GM12865 (cell line): ENCODE results near the gene ZNF83.
"Not testable (repeated sequence)": the region's sequence is repeated elsewhere in the genome, so short reads cannot be mapped to it uniquely, and the experiment has no call there.

Source experiments
- DNase-seq: peaks from one replicate; pipeline ENCODE4 v3.0.0; 2010; ENCODE audit warnings: low read depth
- H3K4me3 ChIP-seq: 2 replicates; pipeline ENCODE4 v1.5.1; 2011; ENCODE audit warnings: mild to moderate bottlenecking, low read depth, low read length, control low read depth
- CTCF ChIP-seq: IDR thresholded peaks from 2 replicates; pipeline ENCODE4 v1.5.1; 2011; ENCODE audit warnings: low read length, control low read depth, low read depth, inconsistent platforms; ENCODE audit not compliant: insufficient read depth; ENCODE audit errors: missing control alignments

The ZNF83 gene

GRCh38 chr19:52637718-52638585 is at the start of gene ZNF83:
Gene ZNF83, minus strand, starts transcription at chr19:52638355.
- TF ChIP-seq CTCF: no peak
- H3K4me3 ChIP-seq: peak within 1 kb of the TSS; percentile 66
- peak; percentile 94 for DNase-seq

- H3K4me3 ChIP-seq: no peak overlapping the region
- no peak for TF ChIP-seq CTCF
Observed at GRCh38 chr19:52687684-52688083, 49.5 kb upstream of the ZNF83 start.

GRCh38 chr19:52685811-52686210 is 47.7 kb upstream of the ZNF83 start:
- TF ChIP-seq CTCF: no peak
- no peak for DNase-seq
- no peak overlapping the region for H3K4me3 ChIP-seq

More at GRCh38 chr19:52687684-52688083, 49.5 kb upstream of the ZNF83 start:
- no peak for DNase-seq

GRCh38 chr19:52681216-52681615 is 43.1 kb upstream of the ZNF83 start:
- DNase-seq, H3K4me3 ChIP-seq: not testable (repeated sequence)

GRCh38 chr19:52679598-52679997 is 41.4 kb upstream of the ZNF83 start:
- no peak for DNase-seq
- TF ChIP-seq CTCF: no peak
- H3K4me3 ChIP-seq: no peak overlapping the region

- DNase-seq, H3K4me3 ChIP-seq: not testable (repeated sequence)
Observed at GRCh38 chr19:52675239-52675638, 37.1 kb upstream of the ZNF83 start.

GRCh38 chr19:52673014-52673413 is 34.9 kb upstream of the ZNF83 start:
- H3K4me3 ChIP-seq: no peak overlapping the region
- no peak for DNase-seq
- TF ChIP-seq CTCF: no peak

- no peak overlapping the region for H3K4me3 ChIP-seq
- DNase-seq: no peak
Observed at GRCh38 chr19:52670046-52670445, 31.9 kb upstream of the ZNF83 start.

More at GRCh38 chr19:52670046-52670445, 31.9 kb upstream of the ZNF83 start:
- no peak for TF ChIP-seq CTCF
